HEK293T (cell line): ENCODE measurements around the gene BCL2.

ENCODE experiments used
- FOXK2 ChIP-seq: fragments of 450-650 bp; IDR thresholded peaks from 2 replicates; pipeline ENCODE4 v1.6.1; 2016; ENCODE audit warnings: mild to moderate bottlenecking
- LEF1 ChIP-seq: fragments of 450-650 bp; IDR thresholded peaks from 2 replicates; pipeline ENCODE4 v1.6.1; 2017; ENCODE audit warnings: mild to moderate bottlenecking, borderline replicate concordance

- no peak for TF ChIP-seq LEF1
- no peak for TF ChIP-seq FOXK2
Observed at GRCh38 chr18:63207835-63208234, 111.7 kb downstream of the BCL2 start.
